HG03196 (cell line): ENCODE measurements around the gene NMB.

Experiments used
- ATAC-seq: cut with Tn5 transposase; IDR thresholded peaks from one replicate; pipeline ENCODE4 v1.9.1; 2021; ENCODE audit not compliant: unreplicated experiment

The NMB gene

GRCh38 chr15:84620626-84621025 is 37.4 kb downstream of the NMB start:
- no peak for ATAC-seq

- ATAC-seq = no peak
Measured at GRCh38 chr15:84616235-84616634, 41.8 kb downstream of the NMB start.

GRCh38 chr15:84611631-84612030 is 46.4 kb downstream of the NMB start:
- no peak for ATAC-seq

GRCh38 chr15:84609818-84610525 is 48.0 kb downstream of the NMB start:
- ATAC-seq = no peak

- ATAC-seq = no peak
Measured at GRCh38 chr15:84608707-84609284, 49.2 kb downstream of the NMB start.

- no peak for ATAC-seq
Measured at GRCh38 chr15:84606653-84607120, 51.3 kb downstream of the NMB start.

GRCh38 chr15:84605554-84605882 is 52.5 kb downstream of the NMB start:
- ATAC-seq = no peak
